Stimulated activated CD4-positive, alpha-beta T cell treated with anti-CD3 and anti-CD28 coated beads, TNF-alpha, amount 100 ng/mL, for 24 hours (primary cell): Measurements from ENCODE around the gene AUTS2.
"Not testable (repeated sequence)": the region's sequence is repeated elsewhere in the genome, so short reads cannot be mapped to it uniquely, and the experiment has no call there.

Source experiments
- DNase-seq, 3 experiments: peaks; one replicate each; pipeline ENCODE4 v3.0.0-alpha.2; 2020; ENCODE audit warnings: low read depth in 3 of 3

AUTS2 gene

GRCh38 chr7:70594170-70594569 lies 995.9 kb downstream of the AUTS2 start:
- DNase-seq, result no peak

DNA sequence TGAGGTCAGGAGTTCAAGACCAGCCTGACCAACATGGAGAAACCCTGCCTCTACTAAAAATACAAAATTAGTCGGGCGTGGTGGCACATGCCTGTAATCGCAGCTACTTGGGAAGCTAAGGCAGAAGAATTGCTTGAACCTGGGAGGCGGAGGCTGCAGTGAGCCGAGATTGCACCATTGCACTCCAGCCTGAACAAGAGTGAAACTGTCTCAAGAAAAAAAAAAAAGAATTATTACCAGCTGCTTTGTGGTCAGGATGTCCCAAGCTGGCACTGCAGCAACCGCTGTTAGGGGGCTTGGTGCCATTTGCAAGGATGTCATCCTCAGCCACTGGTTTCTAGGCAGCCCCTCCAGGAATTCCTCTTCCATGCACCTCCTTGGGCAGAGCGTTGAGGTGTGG lies 996.6 kb downstream of the AUTS2 start:
- not testable (repeated sequence) for DNase-seq

DNA sequence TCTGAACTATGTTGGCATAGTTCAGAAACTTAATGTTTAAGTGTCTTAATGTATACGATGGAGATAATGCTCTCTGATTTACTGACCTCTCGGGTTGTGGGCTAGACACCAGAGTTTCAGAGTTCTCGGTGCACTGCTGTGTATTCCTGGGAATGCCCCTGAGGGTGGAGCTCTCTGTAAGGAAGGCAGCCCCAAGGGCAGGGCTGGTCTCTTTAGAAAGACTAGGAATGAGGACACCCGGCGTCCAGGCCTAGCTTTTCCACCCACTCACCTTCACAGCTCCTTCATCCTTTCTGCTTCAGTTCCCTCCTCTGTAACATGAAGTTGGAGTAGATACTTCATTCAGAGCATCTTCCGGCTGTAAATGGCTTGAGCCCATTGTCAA lies 997.1 kb downstream of the AUTS2 start:
- DNase-seq, result no peak

DNA sequence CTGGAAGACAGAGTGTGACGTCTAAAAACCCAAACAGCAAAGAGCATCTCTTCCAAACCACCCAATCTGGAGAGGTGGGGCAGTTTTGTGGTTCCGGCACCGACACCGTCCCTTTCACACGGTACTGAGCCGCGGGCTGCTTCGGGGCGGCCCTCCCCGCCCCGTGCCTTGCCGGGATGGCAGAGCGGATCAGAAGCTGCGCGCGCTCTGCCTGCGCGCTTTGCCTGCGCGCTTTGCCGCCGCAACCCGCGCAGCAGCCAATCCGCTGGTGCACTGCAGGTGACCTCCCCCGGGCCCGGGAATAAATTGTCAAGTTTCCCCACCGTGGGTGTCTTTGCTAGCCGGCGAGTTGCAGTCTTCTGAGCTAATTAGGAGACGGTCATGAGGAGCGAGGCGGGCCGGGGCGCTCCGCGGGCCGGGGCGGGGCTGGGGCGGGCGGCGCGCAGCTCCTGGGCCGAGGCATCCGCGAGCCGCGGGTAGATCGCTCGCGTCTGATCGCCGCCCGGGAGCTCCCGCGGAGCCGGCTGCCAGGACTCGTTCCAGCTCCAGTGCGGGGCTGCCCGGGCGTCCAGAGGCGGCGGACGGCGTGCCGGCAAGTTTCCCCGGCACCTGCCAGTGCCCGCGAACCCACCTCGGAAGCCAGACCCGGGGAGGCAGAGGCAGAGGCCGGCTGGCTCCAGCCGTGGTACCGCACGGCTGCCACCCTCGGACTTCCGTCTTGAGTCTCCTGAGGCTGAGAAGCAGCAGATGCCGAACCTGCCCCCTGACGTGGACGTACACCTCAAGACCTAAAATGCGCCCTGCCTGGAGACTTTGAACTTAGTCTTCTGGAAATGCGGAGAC lies 997.7 kb downstream of the AUTS2 start:
- DNase-seq, result peak in 1 of 3 experiments; percentile 5

DNA sequence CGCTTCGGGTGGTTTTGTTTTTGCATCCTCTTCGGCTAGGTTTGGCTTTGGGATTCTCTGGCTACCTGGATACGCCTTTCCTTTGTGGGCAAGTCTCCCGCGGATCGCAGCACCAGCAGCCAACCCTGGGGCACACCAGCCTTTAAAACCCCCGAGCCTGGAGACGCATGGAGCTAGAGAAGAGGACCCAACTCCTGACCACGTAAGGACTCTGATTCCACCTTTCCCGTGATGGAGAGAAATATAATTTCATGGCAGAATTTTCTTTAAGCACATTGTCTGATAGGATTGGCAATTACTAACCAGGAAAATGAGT lies 998.3 kb downstream of the AUTS2 start:
- no peak for DNase-seq

DNA sequence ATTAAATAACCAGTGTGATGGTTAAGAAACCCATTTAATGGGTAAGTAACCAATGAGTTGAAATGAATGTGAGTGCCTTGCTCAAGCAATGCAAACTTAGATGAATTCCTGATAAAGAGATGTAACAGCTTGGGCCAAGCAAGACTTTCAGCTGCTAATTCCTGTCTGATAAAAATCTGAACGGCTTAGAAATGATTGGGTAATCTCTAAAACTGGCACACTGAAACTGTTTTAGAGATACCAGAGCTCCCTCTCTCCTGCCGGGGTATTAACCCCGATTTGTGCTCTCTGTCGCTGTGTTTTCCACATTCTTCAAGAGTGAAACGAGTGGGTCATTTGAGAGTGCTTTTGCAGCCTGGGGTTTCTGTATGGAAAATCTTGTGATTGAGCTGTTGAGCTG lies 998.8 kb downstream of the AUTS2 start:
- no peak for DNase-seq

DNA sequence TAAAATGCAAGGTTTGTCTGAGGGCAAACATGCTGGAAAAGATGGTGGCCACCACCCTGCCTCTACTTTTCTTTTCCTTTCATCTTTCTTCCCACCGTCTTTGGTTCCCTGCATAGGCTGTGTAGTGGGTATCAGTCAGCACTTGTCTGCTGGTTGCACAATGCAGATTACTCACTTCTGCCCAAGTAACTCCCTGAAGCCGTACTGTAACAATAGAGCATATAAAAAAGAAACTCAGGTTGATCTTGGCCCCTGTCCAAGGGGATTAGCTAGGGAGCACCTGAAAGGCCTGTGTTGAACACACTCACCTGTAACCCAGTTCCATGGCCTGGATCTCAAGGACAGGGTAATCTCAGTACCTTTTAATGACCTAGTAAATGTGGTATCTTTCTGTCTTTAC lies 1000.7 kb downstream of the AUTS2 start:
- no peak for DNase-seq

- DNase-seq, result no peak
Measured at GRCh38 chr7:70599446-70600190, 1001.3 kb downstream of the AUTS2 start.

- no peak for DNase-seq
Measured at GRCh38 chr7:70600993-70601392, 1002.7 kb downstream of the AUTS2 start.

- no peak for DNase-seq
Measured at GRCh38 chr7:70602117-70602516, 1003.8 kb downstream of the AUTS2 start.

GRCh38 chr7:70607281-70607680 lies 1009.0 kb downstream of the AUTS2 start:
- DNase-seq, result no peak

- no peak for DNase-seq
Measured at GRCh38 chr7:70607759-70608158, 1009.5 kb downstream of the AUTS2 start.

DNA sequence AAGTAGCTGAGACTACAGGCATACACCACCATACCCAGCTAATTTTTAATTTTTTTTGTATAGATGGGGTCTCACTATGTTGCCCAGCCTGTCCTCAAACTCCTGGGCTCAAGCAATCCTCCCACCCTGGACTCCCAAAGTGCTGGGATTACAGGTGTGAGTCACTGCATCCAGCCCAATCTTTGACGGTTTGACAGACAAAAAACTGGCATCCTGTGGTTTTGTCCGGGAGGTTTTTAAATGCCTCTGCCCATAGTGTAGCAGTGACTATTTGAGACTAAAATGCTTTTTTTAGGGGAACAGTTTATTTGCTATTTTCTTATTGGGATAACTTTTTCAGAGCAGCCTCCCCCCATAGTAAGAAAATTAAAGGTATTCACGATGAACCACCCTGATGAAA lies 1010.0 kb downstream of the AUTS2 start:
- DNase-seq, result no peak

GRCh38 chr7:70612811-70613210 lies 1014.5 kb downstream of the AUTS2 start:
- no peak for DNase-seq

DNA sequence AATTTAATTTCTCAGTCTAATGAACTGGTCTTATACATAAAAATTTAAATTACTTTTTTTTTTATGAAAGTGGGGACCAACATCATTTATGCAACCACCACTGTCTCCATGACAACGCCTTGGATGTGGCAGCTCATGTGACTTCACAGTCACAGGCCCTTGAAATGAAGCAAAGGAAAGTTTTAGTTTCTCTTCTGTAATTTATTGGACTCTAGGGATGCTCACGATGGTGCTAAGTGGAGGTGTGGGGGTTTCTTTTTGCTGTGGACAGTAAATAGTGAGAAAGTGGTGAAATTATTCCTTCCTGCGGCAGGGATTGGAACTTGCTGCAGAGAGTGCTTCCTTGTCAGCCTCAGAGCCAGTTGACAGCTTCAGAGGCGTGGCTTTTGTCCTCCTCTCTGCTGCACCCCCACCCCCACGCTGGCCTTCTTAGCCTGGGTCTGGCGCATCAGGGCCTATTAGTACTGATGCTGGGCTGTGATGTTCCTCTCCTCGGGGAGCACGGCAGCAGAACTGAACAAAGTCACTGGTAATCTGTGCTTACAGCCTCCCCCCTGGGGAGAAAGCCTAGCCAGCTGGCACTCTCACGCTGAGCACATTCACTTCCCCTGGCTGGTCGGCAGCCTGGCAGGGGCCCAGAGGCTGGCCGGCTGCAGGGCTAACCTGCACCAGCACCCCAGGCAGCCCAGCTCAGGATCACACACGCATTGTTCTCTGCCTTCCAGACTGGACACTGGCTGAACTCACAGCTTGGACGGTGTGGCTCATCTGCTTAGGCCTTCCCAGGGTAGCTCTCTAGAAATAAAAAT lies 1016.2 kb downstream of the AUTS2 start:
- no peak for DNase-seq

GRCh38 chr7:70615066-70615606 lies 1016.9 kb downstream of the AUTS2 start:
- no peak for DNase-seq

- DNase-seq, result no peak
Measured at GRCh38 chr7:70616211-70616610, 1017.9 kb downstream of the AUTS2 start.

GRCh38 chr7:70616821-70617220 lies 1018.5 kb downstream of the AUTS2 start:
- no peak for DNase-seq

GRCh38 chr7:70618020-70618551 lies 1019.8 kb downstream of the AUTS2 start:
- DNase-seq, result no peak

- DNase-seq, result no peak
Measured at GRCh38 chr7:70619130-70619529, 1020.9 kb downstream of the AUTS2 start.

DNA sequence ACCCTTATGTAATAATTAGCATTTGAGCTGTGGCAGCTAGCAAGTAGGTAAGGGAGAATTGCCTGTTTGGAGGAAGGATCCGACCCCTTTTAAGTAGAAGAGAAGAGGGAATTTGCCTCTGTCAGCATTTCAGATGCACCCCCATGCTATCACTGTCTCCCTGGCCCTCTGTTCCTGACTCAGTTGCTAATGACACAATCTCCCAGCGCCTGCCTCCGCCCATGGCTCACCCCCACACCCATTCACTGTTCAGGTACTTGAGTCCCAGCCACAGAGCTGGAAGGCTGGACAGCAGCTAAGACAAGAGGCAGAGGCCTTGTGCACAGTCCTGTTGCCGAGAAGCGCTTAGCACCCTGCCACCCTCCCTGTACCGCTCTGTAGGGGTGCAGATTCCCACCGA lies 1021.4 kb downstream of the AUTS2 start:
- no peak for DNase-seq
